ENCODE data around the gene HEXB. TPM values are rescaled to one million over a fixed set of nuclear protein-coding genes. Genes with fewer than 3 reads are reported as not detected.
"Not testable (repeated sequence)": the region's sequence is repeated elsewhere in the genome, so short reads cannot be mapped to it uniquely, and the experiment has no call there.

HEXB gene
- total RNA-seq, 2 experiments from 2014 or later, result 42.6 to 47.6 TPM

GRCh38 chr5:74678123-74678522, 6.9 kb upstream of the HEXB start:
- DNase-seq; H3K4me1 Mint-ChIP-seq; H3K27me3 Mint-ChIP-seq; H3K36me3 Mint-ChIP-seq (ENCODE audit: low read depth); ATAC-seq; H3K4me3 Mint-ChIP-seq; H3K27ac Mint-ChIP-seq; intact Hi-C loops (cut with DNase I, micrococcal nuclease); H3K9me3 Mint-ChIP-seq (ENCODE audit: low read depth); POLR2A ChIA-PET: not testable (repeated sequence)
- CTCF ChIA-PET, result interaction anchor here (0.6 kb wide), 1 partner anchor 1003 kb away, joined by 3 read pairs; no protein-coding TSS in a partner anchor

GRCh38 chr5:74679300-74679699, 5.7 kb upstream of the HEXB start:
- intact Hi-C loops (cut with DNase I, micrococcal nuclease); CTCF ChIA-PET; POLR2A ChIA-PET; H3K9me3 Mint-ChIP-seq (ENCODE audit: low read depth); DNase-seq; H3K36me3 Mint-ChIP-seq (ENCODE audit: low read depth); H3K27me3 Mint-ChIP-seq; H3K4me1 Mint-ChIP-seq; H3K4me3 Mint-ChIP-seq; H3K27ac Mint-ChIP-seq; ATAC-seq: not testable (repeated sequence)

- H3K4me3 Mint-ChIP-seq, result no peak overlapping the region
- intact Hi-C loops (cut with DNase I, micrococcal nuclease), result no loop called here
- ATAC-seq (no peak), DNase-seq (no peak)
- no peak overlapping the region for H3K27ac Mint-ChIP-seq
- ChIA-PET POLR2A (no interaction called here), CTCF (no interaction called here)
- H3K36me3 Mint-ChIP-seq (ENCODE audit: low read depth), result no peaks in the 10 kb centered on the region
- H3K27me3 Mint-ChIP-seq, result peaks cover 4% of the 10 kb centered on the region
- no peaks in the 10 kb centered on the region for H3K4me1 Mint-ChIP-seq
- H3K9me3 Mint-ChIP-seq (ENCODE audit: low read depth), result no peaks in the 10 kb centered on the region
Observed at GRCh38 chr5:74679966-74680365, 5.1 kb upstream of the HEXB start.

- peak; percentile 22 for DNase-seq
- Mint-ChIP-seq H3K27me3 (no peaks in the 10 kb centered on the region), H3K4me1 (peaks cover 21% of the 10 kb centered on the region), H3K4me3 (peak overlapping the region; percentile 73), H3K9me3 (ENCODE audit: low read depth) (no peaks in the 10 kb centered on the region), H3K27ac (peak overlapping the region; percentile 87), H3K36me3 (ENCODE audit: low read depth) (peaks cover 14% of the 10 kb centered on the region)
- ATAC-seq, result no peak
- POLR2A ChIA-PET, result interaction anchor here (1.4 kb wide), 1 partner anchor 81 kb away, joined by 4 read pairs; the partner anchor contains the start of genes GFM2 and NSA2
- intact Hi-C loops (cut with DNase I, micrococcal nuclease), result loop anchor here (1.0 to 5.0 kb wide), 8 partner anchors 46 to 1119 kb away; partner anchors contain the start of genes GFM2 (in 2 of the 2), NSA2 (in 2 of the 2), ANKRA2 (in 1 of the 2) and ENC1 (in 1 of the 2)
- CTCF ChIA-PET, result interaction anchor here (0.8 to 1.0 kb wide), 3 partner anchors 73 to 784 kb away, joined by 3 to 4 read pairs (median 3); no protein-coding TSS in a partner anchor
Observed at GRCh38 chr5:74685979-74686631, 1.1 kb downstream of the HEXB start.

- peaks cover 17% of the 10 kb centered on the region for H3K36me3 Mint-ChIP-seq (ENCODE audit: low read depth)
- ChIA-PET CTCF (no interaction called here), POLR2A (interaction anchor here (0.6 kb wide), 1 partner anchor 27 kb away, joined by 3 read pairs; no protein-coding TSS in a partner anchor)
- no peaks in the 10 kb centered on the region for H3K27me3 Mint-ChIP-seq
- ATAC-seq (no peak), DNase-seq (no peak)
- intact Hi-C loops (cut with DNase I, micrococcal nuclease), result loop anchor here in 1 of 2 experiments (5.0 kb wide), 2 partner anchors 365 to 1120 kb away; partner anchors contain the start of genes ANKRA2, GCNT4 and UTP15
- H3K27ac Mint-ChIP-seq, result no peak overlapping the region
- H3K4me3 Mint-ChIP-seq, result peak overlapping the region; percentile 73
- H3K9me3 Mint-ChIP-seq (ENCODE audit: low read depth), result no peaks in the 10 kb centered on the region
- peaks cover 21% of the 10 kb centered on the region for H3K4me1 Mint-ChIP-seq
Observed at GRCh38 chr5:74686962-74687751, 2.1 kb downstream of the HEXB start.

- Mint-ChIP-seq H3K36me3 (ENCODE audit: low read depth) (peaks cover 46% of the 10 kb centered on the region), H3K27ac (no peak overlapping the region), H3K9me3 (ENCODE audit: low read depth) (no peaks in the 10 kb centered on the region), H3K4me1 (peaks cover 3% of the 10 kb centered on the region), H3K4me3 (no peak overlapping the region), H3K27me3 (no peaks in the 10 kb centered on the region)
- intact Hi-C loops (cut with DNase I, micrococcal nuclease), result no loop called here
- ATAC-seq (no peak), DNase-seq (no peak)
- ChIA-PET CTCF (interaction anchor here (1.0 kb wide), 1 partner anchor 232 kb away, joined by 3 read pairs; no protein-coding TSS in a partner anchor), POLR2A (no interaction called here)
Observed at GRCh38 chr5:74693191-74693590, 8.2 kb downstream of the HEXB start.

GRCh38 chr5:74717596-74717995, 32.6 kb downstream of the HEXB start:
- Mint-ChIP-seq H3K9me3 (ENCODE audit: low read depth) (no peaks in the 10 kb centered on the region), H3K4me3 (no peak overlapping the region), H3K27ac (no peak overlapping the region), H3K4me1 (no peaks in the 10 kb centered on the region), H3K36me3 (ENCODE audit: low read depth) (peaks cover 30% of the 10 kb centered on the region), H3K27me3 (no peaks in the 10 kb centered on the region)
- ATAC-seq (no peak), DNase-seq (no peak)
- intact Hi-C loops (cut with DNase I, micrococcal nuclease), result no loop called here
- ChIA-PET POLR2A (no interaction called here), CTCF (interaction anchor here (0.6 kb wide), 1 partner anchor 355 kb away, joined by 3 read pairs; no protein-coding TSS in a partner anchor)

- intact Hi-C loops (cut with DNase I, micrococcal nuclease), result no loop called here
- no peak overlapping the region for H3K4me3 Mint-ChIP-seq
- CTCF ChIA-PET, result interaction anchor here (1.6 kb wide), 1 partner anchor 18 kb away, joined by 3 read pairs; no protein-coding TSS in a partner anchor
- no peaks in the 10 kb centered on the region for H3K4me1 Mint-ChIP-seq
- no peak for ATAC-seq
- no peaks in the 10 kb centered on the region for H3K27me3 Mint-ChIP-seq
- no peaks in the 10 kb centered on the region for H3K9me3 Mint-ChIP-seq (ENCODE audit: low read depth)
- H3K27ac Mint-ChIP-seq, result no peak overlapping the region
- POLR2A ChIA-PET, result no interaction called here
- no peak for DNase-seq
- peaks cover 42% of the 10 kb centered on the region for H3K36me3 Mint-ChIP-seq (ENCODE audit: low read depth)
Observed at GRCh38 chr5:74722271-74722670, 37.2 kb downstream of the HEXB start.

- ATAC-seq, result no peak
- CTCF ChIA-PET, result interaction anchor here (1.2 kb wide), 1 partner anchor 14 kb away, joined by 3 read pairs; no protein-coding TSS in a partner anchor
- no peaks in the 10 kb centered on the region for H3K27me3 Mint-ChIP-seq
- peaks cover 33% of the 10 kb centered on the region for H3K36me3 Mint-ChIP-seq (ENCODE audit: low read depth)
- intact Hi-C loops (cut with DNase I, micrococcal nuclease), result no loop called here
- POLR2A ChIA-PET, result no interaction called here
- no peak overlapping the region for H3K27ac Mint-ChIP-seq
- H3K9me3 Mint-ChIP-seq (ENCODE audit: low read depth), result no peaks in the 10 kb centered on the region
- DNase-seq, result no peak
- H3K4me1 Mint-ChIP-seq, result no peaks in the 10 kb centered on the region
- no peak overlapping the region for H3K4me3 Mint-ChIP-seq
Observed at GRCh38 chr5:74725331-74725730, 40.3 kb downstream of the HEXB start.

- Mint-ChIP-seq H3K27ac (no peak overlapping the region), H3K27me3 (no peaks in the 10 kb centered on the region), H3K9me3 (ENCODE audit: low read depth) (no peaks in the 10 kb centered on the region), H3K36me3 (ENCODE audit: low read depth) (peaks cover 22% of the 10 kb centered on the region), H3K4me3 (no peak overlapping the region), H3K4me1 (no peaks in the 10 kb centered on the region)
- ChIA-PET POLR2A (no interaction called here), CTCF (interaction anchor here (1.5 kb wide), 1 partner anchor 67 kb away, joined by 3 read pairs; no protein-coding TSS in a partner anchor)
- ATAC-seq (no peak), DNase-seq (no peak)
- intact Hi-C loops (cut with DNase I, micrococcal nuclease), result no loop called here
Observed at GRCh38 chr5:74736759-74737158, 51.7 kb downstream of the HEXB start.

GRCh38 chr5:74738406-74738805, 53.4 kb downstream of the HEXB start:
- POLR2A ChIA-PET, result no interaction called here
- H3K27me3 Mint-ChIP-seq, result no peaks in the 10 kb centered on the region
- no peaks in the 10 kb centered on the region for H3K9me3 Mint-ChIP-seq (ENCODE audit: low read depth)
- H3K4me1 Mint-ChIP-seq, result no peaks in the 10 kb centered on the region
- CTCF ChIA-PET, result interaction anchor here (1.1 kb wide), 1 partner anchor 24 kb away, joined by 3 read pairs; no protein-coding TSS in a partner anchor
- DNase-seq (no peak), ATAC-seq (no peak)
- no peak overlapping the region for H3K27ac Mint-ChIP-seq
- no peak overlapping the region for H3K4me3 Mint-ChIP-seq
- intact Hi-C loops (cut with DNase I, micrococcal nuclease), result no loop called here
- peaks cover 22% of the 10 kb centered on the region for H3K36me3 Mint-ChIP-seq (ENCODE audit: low read depth)
